ENCODE data around the gene CLASRP. TPM values are rescaled to one million over a fixed set of nuclear protein-coding genes. Genes with fewer than 3 reads are reported as not detected.

CLASRP gene
- polyA plus RNA-seq, 1 donor: 76.8 TPM

- no peak for DNase-seq
Observed at GRCh38 chr19:45086480-45086879, 47.6 kb downstream of the CLASRP start.

DNA sequence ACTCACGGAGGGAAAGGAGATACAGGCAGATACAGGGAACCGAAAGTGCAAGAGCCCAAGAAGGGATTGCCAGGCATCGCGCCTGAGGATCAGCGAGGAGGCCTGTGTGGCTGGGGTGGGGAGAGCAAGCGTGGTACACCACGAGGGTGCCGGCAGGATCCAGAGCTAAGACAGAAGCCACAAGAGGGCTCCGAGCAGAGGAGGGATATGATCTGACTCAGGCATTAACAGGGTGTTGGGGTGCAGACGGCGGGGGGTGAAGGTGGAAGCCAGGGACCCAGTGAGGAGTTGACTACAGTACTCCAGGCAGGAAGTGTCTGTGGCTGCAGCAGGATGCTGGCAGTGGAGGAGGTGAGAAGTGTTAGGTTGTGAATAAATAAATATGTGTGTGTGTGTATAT is 48.7 kb downstream of the CLASRP start:
- no peak for DNase-seq

GRCh38 chr19:45090034-45090433 is 51.2 kb downstream of the CLASRP start:
- no peak for DNase-seq

GRCh38 chr19:45090606-45091005 is 51.8 kb downstream of the CLASRP start:
- no peak for DNase-seq

- DNase-seq: peak; percentile 99
Observed at GRCh38 chr19:45091031-45091923, 52.4 kb downstream of the CLASRP start.

GRCh38 chr19:45092747-45093678 is 54.2 kb downstream of the CLASRP start, which contains the start of gene PPP1R37:
TSS of gene PPP1R37 (plus strand) at chr19:45093179. CDS start at chr19:45093326, 147 bp downstream.
- peak; percentile 97 for DNase-seq

DNA sequence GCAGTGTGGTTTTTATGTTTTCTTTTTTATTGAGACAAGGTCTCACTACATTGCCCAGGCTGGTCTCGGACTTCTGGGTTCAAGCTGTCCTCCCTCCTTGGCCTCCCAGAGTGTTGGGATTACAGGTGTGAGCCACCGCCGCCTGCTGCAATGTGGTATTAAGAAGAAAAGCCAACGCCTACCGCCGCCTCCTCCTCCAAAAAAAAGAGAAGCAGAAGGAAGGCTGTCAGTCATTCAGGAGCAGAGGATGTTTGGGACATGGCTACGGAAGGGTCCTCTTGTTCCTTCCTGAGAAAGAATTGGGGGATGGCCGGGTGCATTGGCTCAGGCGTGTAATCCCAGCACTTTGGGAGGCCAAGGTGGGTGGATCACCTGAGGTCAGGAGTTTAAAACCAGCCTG is 55.3 kb downstream of the CLASRP start:
- DNase-seq: no peak

DNA sequence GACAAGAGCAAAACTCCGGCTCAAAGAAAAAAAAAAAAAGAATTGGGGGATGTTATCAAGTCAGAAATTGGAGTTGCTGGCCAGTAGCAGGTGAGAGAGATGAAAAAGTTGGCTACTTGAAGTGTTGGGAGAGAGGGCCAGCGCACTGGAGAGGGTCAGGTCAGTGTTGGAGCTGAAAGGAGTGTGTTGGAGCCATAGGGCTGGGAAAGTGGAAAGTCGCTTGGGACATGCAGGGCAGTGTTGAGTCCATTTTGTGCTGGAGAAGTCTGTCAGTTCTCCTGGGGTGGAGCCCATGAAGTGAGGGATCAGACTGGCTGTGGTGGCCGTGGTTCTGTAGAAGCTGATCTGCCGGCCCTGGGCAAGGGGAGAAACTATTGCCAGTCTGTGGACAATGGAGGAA is 55.9 kb downstream of the CLASRP start:
- no peak for DNase-seq

DNA sequence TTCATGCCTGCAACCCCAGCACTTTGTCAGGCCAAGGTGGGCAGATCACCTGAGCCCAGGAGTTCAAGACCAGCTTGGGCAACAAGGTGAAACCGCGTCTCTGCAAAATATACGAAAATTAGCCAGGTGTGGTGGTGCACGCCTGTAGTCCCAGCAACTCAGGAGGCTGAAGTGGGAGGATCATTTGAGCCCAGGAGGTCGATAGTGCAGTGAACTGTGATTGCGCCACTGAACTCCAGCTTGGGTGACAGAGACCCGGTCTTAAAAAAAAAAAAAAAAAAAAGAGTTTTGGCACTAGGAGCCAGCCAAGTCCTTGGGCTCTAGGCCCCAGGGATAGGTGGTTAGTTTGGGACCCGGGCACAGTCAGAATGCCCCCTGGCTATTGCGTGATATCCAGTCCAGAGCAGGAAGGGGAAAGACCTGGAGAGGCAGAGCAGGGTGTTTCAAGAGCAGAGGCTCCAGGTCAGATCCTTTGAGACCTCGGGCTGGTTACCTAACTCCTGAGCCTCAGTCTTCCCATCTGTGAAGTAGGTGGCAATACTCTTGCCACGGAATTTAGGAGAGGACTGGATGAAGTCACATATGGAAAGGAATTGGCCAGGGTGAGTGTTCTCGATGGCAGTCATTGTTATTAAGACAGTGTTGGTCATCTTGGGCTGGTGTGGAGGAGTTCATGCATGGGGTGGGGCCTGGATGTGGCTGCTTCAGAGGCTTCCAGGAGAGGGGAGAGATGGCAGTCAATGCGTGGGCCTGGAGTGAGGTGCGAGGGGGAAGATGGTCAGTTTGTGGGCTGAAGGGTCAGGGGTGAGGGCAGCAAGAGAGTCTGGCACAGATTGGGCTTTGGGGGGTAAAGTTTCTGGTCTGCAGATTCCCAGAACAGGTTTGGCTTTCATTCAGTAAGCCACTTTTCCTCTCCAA is 56.9 kb downstream of the CLASRP start:
- no peak for DNase-seq

GRCh38 chr19:45096700-45097099 is 57.9 kb downstream of the CLASRP start:
- no peak for DNase-seq

- no peak for DNase-seq
Observed at GRCh38 chr19:45097450-45097775, 58.6 kb downstream of the CLASRP start.

GRCh38 chr19:45097776-45098520 is 59.1 kb downstream of the CLASRP start:
- DNase-seq: no peak

DNA sequence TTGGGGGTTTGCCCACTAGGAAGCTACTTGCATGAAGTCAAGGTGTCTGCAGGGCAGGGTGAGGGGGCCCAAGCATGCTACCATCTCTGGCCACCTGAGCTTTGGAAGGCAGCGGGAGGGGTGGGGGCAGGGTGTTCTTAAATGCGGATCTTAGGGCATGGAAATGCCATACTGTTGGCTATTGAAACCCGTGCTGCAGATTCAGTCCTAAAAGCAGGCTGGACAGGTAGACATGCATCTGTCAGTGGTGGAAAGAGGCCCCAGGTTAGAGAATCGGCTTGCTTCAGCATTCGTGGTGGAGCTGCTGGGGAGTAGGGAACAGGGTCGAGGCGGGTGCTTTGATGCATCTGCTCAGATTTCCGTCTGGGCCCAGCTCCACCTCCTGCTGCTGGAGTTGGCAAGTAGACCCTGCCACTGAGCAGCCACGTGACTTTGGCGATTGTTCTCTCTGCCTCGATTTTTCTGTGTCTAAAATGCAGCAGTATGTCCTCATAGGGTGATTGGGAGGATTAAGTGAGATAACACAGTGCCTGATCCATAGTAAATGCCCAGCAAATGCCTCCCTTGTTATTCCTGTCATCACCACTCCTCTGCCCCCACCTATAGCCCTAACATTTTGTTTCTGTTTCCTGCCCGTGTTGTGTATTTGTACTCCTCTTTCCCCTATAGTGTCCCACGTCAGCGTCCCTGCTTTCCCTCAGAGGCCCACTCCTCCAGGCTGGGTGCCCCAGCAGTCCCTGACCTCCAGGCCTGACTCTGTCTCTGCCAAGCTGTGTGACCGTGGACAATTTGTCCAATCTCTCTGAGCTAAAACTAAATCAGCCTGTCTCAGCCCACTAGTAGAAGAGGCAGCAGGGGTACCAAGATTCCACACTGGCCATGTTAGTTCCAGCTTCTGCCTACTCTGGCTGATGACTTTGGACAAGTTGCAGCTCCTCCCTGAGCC is 59.9 kb downstream of the CLASRP start:
- no peak for DNase-seq

GRCh38 chr19:45099467-45100191 is 60.8 kb downstream of the CLASRP start:
- no peak for DNase-seq

DNA sequence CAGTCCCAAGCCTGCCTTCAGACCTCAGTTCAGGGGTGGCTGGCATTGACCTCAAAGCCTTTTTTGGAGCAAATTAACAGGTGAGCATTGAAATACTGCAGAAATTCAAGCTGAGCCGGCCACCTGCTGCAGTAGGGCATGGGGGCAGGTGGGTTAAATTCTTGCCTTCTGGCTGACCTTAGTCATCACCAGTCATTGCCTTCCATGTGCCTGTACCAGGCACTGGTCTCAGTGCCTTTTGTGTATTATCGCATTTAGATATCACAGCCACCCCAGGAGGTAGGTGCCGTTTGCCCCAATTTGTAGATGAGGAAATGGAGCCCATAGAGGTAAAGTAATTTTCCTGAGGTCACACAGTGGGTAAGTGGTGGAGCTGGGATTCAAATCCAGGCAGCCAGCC is 61.4 kb downstream of the CLASRP start:
- no peak for DNase-seq

DNA sequence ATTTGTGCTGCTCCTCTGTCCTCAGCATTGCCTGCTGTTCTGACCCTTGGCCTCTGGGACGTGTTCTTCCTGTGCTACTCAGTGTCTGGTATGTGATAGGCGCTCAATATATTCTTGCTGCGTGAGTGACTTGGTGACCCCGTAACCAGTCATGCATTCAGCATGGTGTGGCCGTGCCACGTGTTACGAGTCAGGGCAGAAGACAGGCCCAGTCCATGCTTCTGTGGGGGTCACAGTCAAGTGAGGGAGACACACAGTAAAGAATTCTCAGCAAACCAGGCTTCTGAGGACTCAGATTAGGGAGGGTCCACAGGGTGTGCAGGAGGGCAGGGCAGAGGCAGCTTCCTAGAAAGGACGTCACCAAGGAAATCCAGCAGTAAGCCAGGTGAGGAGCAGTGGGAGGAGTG is 62.0 kb downstream of the CLASRP start:
- peak; percentile 22 for DNase-seq

GRCh38 chr19:45101806-45102205 is 63.0 kb downstream of the CLASRP start:
- DNase-seq: no peak

GRCh38 chr19:45102481-45102880 is 63.6 kb downstream of the CLASRP start:
- DNase-seq: no peak

GRCh38 chr19:45103156-45103507 is 64.3 kb downstream of the CLASRP start:
- peak; percentile 33 for DNase-seq
